Breast epithelium (tissue), 3 donors: ENCODE data around the gene CCDC82.

ENCODE experiments used
- CTCF ChIP-seq, 3 donors: fragments of 450-650 bp; IDR thresholded peaks; one replicate each; pipeline ENCODE4 v1.5.1; 2016 to 2017; ENCODE audit warnings: antibody characterized with exemption in 3 of 3, mild to moderate bottlenecking in 3 of 3, moderate library complexity in 3 of 3
- POLR2A ChIP-seq: fragments of 450-650 bp; IDR thresholded peaks from one replicate; pipeline ENCODE4 v1.6.1; 2016; ENCODE audit warnings: antibody characterized with exemption, mild to moderate bottlenecking, moderate library complexity

GRCh38 chr11:96323642-96323985 is 66.1 kb downstream of the CCDC82 start:
- TF ChIP-seq CTCF (IDR thresholded peaks at IDR 0.05), result no peak
- TF ChIP-seq POLR2A, result no peak
